GM21381 (cell line): ENCODE data around the gene PCNP.
"Not testable (repeated sequence)": the region's sequence is repeated elsewhere in the genome, so short reads cannot be mapped to it uniquely, and the experiment has no call there.

Experiments
- ATAC-seq: cut with Tn5 transposase; IDR thresholded peaks from one replicate; pipeline ENCODE4 v1.9.1; 2021; ENCODE audit warnings: mild to moderate bottlenecking, moderate library complexity; ENCODE audit not compliant: unreplicated experiment

The PCNP gene

DNA sequence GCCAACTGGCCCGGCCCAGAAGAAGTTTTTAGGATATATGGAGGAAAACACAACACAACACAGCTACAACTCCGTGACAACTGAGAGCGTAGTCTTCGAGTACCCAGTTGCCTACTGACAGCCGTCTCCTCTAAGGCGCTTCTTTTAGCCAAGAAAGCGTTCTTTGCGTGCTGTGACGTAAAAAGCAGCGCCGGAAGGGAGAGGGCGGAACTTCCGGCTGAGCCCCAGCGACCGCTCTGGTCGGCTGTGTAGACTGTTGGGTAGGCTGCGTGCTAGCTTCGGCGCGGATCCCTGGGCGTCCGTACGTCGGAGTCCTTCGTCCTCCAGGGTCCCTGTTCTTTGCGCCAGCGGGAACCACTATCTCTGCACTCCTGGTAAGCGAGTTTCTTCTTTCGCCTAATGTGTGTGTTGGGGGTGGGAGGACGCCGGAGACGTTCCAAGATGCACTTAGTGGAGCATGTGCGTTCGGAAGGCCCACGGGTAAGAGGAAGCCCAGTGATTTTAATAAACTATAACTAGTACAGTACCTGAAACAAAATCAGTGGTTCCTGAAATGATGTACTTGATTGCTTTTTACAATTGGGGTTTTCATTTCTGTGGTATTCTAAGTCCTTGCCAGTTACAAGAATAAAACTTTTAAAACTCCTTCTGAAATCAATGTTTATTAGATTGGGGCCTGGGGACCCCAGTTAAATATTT, 12.2 kb upstream of the PCNP start, which contains the start of gene TRMT10C:
Gene TRMT10C (plus strand): TSS at position 239 of the 699 bp plus-strand sequence. CDS start 2,914 bp downstream, outside the sequence.
- ATAC-seq, result peak; percentile 99

DNA sequence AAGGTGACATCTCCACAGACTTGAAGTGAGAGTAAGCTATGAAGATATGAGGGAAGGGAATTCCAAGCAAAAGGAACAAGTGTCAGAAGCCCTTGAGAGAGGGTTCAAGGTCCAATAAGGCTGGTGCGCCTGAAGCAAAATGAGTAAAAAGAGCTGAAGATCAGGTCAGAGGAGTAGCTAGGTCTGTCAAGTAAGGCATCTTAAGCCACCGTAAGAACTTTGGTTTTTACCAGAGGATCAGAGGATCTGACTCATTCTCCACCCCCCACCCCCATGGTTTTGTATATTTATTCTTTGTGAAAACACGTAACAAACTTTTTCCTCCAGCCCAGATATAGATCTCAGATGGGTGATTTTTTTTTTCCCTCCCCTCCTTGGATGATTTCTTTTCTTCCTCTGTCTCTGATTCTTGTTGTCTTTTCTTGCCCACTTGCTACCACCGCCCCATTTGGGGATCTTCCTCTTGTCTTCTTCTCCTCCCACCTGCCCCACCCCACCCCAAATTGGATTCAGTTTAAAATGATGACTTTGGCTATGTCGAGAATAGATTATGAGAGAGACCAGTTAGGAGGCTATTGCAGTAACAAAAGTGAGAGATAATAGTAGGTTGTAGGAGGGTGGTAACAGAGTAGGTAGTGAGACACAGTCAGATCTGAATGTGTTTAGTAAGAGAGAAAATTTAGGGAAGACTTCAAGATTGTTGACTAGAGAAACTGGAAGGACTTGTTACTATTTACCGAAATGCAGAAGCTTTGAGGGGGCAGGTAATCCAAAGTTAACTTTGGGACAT, 6.3 kb upstream of the PCNP start:
- ATAC-seq, result no peak

DNA sequence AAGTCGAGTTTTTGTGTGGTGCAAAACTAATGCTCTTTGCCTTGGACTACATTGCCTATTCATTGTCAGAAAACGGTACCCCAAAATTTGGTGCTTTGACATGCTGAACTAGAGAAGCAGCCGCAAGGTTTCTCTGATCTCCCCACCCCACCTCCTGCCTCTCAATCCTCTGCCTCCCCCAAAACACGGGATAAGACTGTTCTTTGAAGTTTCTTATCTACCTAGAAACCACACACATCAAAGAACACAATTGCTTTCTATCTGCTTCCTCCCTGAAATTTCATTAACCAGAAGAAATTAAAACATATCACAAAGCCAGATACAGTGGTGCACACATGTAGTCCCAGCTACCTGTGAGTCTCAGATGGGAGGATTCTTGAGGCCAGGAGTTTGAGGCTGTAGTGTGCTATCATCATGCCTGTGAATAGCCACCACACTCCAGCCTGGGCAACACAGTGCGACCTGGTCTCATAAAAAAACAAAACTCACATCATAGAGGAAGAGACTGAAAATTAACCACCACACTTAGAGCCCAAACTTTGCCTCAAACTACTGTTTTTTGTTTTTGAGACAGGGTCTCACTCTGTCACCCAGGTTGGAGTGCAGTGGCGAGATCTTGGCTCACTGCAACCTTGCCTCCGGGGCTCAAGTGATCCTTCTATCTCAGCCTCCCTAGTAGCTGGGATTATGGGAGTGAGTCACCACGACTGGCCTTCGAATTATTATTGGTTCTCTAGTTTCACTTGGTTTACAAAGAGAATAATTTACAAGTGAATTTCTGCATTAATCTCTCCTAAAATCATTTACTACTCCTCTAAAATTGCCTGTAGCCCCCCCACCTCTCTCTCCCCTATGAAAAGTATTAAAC, 2.7 kb upstream of the PCNP start:
- ATAC-seq, result no peak

DNA sequence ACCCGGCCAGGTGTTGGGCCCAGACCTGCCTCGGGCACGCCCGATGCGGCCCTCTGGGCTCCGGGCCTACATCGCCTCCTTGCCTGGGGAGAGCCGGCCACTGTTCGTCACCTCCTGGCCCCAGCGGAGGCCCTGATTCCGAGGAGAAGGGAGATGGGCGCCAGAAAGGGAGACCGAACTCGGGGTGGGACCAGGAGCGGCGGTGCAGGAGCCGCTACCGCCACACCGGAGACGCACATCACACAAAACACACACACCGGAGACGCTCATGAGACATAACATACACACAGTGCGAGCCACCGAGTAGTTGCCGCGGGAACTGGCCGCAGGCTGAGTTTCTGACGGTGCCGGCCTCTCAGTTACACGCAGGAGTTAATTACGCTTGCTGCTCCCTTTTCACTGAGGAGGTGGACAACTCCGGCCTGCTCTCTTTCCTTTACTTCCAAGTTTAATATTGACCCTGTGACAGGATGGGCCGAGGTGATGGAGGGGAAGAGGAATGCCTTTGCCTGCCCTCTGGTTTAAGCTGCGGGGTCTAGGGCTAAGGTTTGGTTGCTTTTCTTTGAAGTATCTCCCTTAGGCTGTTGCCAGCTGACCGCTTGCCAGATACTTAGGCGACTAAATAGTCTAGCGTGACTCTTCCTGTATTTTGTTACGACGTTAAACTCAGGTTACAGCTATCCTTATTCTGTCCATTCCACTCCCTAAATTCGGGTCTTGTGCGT, 570 bp downstream of the PCNP start:
- peak; percentile 44 for ATAC-seq

DNA sequence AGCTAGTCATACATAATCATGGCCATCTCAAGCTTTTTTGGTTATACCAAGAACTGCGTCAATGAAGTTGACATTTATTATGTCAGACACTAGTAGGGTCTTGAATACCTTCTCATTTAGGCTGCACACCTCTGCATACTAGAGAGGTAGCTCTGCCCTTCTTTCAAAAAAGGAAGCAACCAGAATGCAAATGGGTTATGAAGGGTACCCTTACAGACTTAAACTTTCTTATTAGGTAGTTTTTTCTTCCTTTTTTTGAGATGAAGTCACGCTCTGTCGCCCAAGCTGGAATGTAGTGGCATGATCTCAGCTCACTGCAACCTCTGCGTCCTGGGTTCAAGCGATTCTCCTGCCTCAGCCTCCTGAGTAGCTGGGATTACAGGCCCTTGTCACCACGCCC, 3.3 kb downstream of the PCNP start:
- no peak for ATAC-seq

GRCh38 chr3:101588616-101589015, 14.6 kb downstream of the PCNP start:
- ATAC-seq, result no peak

DNA sequence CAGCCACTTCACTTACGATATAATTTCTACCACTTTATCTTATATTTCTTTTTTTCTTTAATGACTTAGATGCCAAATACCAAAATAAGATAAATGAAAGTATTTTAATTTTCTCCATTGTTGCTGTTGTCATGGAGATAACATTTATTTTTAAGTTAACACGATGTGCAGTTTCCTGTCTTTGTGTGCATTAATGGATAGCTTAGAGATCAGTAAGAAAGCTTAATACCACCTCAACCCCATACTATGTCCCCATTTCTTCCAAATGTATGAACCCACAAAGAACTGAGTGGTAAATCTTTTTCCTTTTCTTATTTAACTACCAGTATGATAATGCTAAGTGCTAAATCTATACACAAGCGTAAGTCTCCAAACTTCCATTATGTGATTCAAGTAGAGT, 17.1 kb downstream of the PCNP start:
- ATAC-seq, result no peak

DNA sequence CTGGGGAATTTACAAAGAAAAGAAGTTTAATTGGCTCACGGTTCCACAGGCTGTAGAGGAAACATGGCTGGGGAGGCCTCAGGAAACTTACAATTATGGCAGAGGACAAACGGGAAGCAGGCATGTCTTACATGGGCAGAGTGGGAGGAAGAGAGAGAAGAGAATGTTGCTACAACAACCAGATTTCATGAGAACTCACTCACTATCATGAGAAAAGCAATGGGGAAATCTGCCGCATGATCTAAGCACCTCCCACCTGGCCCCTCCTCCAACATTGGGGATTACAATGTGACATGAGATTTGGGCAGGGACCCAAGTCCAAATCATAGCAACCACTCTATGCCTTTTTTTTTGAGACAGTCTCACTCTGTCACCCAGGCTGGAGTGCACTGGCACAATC, 28.8 kb downstream of the PCNP start:
- no peak for ATAC-seq

DNA sequence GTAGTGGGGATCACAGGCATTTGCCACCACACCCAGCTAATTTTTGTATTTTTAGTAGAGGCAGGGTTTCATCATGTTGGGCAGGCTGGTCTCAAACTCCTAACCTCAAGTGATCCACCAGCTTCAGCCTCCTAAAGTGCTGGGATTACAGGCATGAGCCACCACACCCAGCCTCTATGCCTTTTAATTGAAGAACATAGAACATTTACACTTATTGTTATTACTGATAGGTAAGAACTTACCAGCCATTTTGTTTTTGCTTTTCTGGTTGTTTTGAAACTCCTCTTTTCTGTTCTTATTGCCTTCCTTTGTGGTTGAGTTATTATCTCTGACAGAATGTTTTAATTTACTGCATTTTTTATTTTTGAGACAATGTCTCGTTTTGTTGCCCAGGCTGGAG, 29.2 kb downstream of the PCNP start:
- ATAC-seq, result no peak

- ATAC-seq, result not testable (repeated sequence)
Observed at GRCh38 chr3:101605398-101605797, 31.4 kb downstream of the PCNP start.

- ATAC-seq, result no peak
Observed at GRCh38 chr3:101611023-101611422, 37.0 kb downstream of the PCNP start.

DNA sequence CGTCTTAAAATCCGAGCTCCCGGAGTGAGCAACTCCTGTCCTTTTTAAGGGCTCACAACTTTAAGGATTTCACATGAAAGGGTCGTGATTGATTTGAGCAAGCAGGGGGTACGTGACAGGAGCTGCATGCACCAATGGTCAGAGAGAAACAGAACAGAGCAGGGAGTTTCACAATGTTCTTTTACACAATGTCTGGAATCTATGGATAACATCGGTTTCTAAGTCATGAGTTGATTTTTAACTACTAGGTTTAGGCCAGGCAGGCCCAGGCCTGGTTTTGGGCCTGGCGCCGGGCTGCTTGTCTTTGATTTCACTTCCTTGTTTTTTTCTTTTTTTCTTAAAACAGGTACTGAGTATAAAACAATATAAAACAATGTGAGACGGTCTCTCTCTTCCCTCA, 39.0 kb downstream of the PCNP start:
- ATAC-seq, result not testable (repeated sequence)

- ATAC-seq, result no peak
Observed at GRCh38 chr3:101615525-101615924, 41.5 kb downstream of the PCNP start.

GRCh38 chr3:101617478-101617877, 43.5 kb downstream of the PCNP start:
- ATAC-seq, result no peak

- ATAC-seq, result no peak
Observed at GRCh38 chr3:101618726-101619125, 44.7 kb downstream of the PCNP start.

DNA sequence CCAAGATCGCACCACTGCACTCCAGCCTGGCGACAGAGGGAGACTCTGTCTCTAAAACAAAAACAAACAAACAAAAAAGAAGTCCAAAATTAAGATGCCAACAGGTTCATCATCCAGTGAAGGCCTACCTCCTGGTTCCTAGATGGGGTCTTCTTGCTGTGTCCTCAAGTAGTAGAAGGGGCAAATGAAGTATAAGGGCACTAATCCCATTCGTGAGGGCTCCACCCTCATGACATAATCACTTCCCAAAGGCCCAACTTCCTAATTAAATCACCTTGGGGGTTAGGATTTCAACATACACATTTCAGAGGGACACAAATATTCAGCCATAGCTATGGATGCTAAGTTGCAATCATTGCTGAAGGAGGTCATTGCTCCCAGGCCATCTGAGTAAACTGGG, 45.8 kb downstream of the PCNP start:
- no peak for ATAC-seq

- ATAC-seq, result no peak
Observed at GRCh38 chr3:101623656-101624055, 49.7 kb downstream of the PCNP start.

GRCh38 chr3:101624857-101625256, 50.9 kb downstream of the PCNP start:
- no peak for ATAC-seq

- no peak for ATAC-seq
Observed at GRCh38 chr3:101625879-101626278, 51.9 kb downstream of the PCNP start.

GRCh38 chr3:101629219-101629618, 55.2 kb downstream of the PCNP start:
- ATAC-seq, result no peak
